GM19240 (cell line): ENCODE data around the gene SLC7A1.

Experiments used
- DNase-seq: peaks from one replicate; pipeline ENCODE4 v3.0.0; 2011; ENCODE audit warnings: low spot score; ENCODE audit not compliant: insufficient read length

SLC7A1 gene

DNA sequence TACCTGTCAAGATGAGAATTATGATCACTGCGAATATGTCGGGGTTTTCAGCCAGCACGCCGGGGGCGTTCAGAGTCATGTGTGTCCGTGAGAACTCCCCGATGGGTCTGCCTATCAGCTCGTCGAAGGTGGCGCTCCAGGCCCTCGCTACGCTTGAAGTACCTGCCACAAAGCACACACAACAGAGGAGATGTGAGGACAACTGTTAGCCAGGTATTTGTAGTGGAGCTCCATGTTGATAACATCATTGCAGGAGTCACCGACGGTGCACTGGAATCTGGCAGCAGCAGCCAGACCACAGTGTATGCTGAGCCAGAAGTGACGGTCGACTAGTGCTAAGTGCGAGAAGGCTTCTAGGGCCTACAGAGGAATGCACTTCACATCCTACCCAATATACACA is 62.7 kb downstream of the SLC7A1 start:
- no peak for DNase-seq

DNA sequence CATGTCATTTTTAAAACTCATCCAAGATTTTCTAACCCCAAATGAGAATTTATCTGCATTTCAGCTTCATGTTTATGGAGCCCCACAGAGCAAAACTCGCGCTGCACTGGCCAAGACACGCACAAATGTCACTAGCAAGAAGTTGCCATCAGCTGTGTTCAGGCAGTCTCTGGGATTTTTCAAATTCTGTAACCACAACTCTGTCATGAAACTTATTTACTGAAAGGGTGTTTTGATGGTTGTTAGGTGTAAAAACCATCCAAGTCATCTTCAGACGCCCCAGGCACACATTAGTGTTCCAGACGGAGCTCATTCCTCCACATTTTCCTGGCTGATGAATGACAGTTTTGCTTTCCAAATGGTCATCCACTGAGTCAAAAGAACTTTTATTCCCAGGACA is 63.4 kb downstream of the SLC7A1 start:
- DNase-seq = no peak

DNA sequence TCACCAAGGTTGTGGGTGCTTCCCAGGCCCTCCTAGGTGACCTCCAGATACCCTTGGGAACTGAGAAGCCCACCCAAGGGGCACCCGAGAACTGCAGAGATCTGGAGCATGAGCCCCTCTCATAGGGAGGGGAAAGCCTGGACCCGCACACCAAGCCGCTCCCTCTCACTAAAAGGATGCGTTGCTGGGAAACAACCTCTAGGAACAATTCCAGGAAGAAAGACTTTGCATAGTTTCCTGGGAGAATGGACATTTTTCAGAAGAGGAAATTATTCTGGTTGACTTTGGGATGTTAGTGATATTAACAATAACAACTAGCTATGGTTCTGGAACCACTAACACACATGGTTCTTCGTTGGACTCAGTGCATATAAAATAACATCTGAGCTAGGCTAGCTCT is 64.6 kb downstream of the SLC7A1 start:
- DNase-seq = no peak

DNA sequence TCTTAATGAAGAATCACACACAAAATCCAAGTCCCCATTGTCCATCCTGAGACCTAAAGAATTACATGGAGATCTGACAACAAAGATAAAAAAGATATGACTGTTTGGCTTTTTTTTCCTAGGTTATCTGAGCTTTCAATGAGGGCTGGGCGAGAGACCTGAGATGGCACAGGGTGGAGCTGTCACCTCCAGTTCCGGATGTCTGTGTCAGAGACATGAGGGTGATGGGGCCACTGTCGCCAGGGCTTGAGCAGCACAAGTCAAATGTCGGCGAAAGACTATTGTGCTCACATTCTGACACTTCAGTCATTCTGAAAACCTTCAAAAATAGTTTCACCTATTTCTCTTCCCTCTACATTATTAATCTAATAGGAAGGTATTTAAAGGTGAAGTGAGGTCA is 65.7 kb downstream of the SLC7A1 start:
- no peak for DNase-seq

DNA sequence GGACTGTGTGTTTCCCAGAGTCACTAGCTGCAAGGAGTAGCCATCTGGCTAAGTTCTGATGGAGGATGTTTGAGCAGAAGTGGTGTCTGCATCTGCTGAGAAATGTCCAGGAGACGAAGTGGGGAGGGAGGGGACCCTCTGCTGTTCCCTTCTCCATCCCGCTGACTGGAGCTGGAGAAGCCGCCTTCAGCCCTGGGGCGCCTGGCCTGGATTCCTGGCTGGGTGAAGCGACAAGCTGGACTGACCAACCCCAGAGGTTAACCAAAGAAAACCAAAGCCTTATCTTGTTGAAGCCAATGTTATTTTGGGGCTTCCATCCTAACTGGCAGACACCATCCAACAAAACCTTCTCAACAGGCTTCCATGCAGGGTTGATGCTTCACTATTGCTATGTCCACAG is 67.6 kb downstream of the SLC7A1 start:
- DNase-seq = no peak

DNA sequence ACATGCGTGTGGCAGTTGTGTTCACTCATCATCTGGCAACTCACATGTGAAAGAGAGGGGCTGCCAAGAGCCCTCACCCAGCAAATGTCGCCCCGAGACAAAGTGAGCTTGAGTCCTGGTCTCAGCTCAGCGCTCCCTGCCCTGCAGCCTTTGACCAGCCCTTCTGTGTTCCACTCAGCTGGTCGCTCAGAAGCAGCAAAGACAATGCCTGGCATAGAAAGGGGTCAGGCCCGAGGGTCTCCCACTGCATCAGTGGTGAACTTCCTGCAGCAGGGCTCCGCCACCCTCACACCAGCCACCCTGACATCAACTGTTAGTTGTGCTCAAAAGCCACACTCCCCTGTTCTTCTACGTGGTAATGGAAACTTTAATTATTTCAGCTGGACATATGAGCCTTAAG is 68.0 kb downstream of the SLC7A1 start:
- DNase-seq = no peak

DNA sequence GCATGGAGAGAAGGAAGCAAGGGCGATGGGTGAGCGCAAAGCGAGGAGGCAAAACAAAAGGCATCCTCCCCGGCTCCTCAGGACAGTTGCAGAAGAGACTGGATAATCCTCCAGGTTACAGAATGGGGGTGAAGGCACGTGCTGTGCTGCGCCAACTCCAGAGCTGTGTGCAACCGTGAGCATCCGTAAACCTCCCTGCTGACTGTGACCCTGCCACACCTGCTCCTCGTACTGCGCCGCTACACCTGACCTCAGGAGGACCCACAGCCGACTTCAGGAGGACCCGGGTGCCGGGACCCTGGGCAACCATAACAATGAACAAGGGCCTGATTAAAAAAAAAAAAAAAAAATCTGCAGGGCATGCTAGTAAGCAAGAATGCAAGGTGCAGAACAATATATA is 68.7 kb downstream of the SLC7A1 start:
- no peak for DNase-seq

DNA sequence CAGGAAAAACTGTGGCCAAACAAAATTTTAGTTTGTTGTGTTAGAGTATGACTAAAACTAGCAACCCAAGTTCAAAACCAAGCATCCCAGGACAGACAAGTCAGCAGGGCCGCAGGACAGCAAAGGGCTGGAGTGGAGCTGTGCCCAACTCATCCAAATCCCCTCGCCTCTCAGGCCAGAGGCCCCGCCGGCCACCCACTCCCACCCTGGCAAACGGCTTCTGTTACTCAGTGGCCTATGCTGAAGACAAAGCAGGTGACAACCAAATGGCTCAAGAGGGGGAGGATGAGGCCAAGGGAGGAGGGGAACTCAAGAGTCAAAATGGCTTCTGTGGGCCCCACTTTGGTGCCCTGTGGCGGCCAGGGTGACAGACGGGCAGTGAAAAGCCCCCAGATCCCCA is 69.7 kb downstream of the SLC7A1 start:
- no peak for DNase-seq

DNA sequence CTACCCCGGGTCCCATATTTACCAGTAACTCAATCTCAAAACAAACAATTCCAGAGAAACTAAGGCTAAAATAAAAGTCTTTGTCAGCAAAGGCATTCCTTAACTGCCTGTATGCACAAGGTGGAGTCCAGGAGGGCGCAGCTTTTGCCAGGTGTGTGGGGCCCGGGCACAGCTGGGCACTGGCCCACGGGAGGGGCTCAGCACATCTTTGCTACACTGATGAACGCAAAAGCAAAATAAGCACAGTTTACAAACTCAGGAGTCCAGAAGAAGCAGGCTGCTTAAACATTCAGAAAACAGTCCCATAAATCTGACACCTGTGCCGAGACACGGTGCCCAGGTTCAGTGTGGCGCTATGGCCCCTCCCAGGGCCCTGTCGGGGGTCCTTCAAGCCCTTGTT is 70.8 kb downstream of the SLC7A1 start:
- no peak for DNase-seq

DNA sequence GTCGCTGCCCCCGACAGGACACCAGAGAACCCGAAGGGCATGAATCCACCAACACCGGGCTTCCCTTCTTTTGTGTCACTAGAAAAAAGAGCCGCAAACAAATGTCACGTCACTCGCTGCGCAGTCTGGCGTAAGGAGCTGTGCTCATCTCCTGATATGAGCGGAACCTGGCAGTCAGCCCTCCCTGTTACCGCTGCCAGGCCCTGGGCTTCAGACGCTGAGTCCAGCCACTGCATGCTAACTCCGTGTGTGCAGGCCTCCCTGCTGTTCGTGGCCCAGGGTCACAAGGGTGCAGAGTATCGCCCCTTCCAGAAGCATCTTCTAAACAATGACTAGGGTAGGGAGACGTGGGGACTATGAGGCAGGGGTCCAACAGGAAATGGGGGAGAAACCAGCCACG is 71.3 kb downstream of the SLC7A1 start:
- no peak for DNase-seq

DNA sequence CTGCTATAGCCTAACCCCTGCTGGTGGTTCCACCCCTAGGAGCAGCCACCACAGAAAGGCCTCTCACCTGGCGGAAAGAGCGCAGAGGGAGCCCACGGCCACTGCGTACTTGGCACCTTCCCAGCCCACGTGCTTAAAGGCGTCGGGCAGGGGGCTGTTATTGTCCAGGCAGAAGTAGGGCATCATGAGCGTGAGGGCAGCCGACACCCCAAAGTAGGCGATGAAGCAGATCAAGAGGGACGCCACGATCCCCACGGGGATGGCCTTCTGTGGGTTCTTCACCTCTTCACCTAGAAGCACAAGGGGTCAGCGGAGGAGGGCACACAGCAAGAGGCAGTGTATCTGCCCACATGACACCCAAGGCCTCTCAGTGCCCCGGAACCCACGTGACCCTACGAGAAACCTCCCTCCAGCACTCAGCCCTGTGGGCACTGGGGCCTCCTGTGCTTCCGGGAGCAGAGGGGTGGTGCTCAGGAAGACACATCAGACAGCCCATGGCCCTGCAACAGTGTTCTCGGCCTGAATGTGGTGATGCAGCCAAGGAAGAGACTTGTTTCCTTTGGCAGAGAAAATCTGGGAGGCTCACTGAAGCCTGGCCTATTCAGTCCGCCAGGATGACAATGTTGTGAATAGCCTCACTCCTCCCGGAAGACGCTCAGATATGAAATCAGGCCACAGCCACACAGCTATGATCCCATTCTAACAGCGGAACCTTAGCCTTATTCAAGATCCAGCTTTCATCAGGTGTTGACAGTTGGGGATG is 72.1 kb downstream of the SLC7A1 start:
- DNase-seq = no peak

DNA sequence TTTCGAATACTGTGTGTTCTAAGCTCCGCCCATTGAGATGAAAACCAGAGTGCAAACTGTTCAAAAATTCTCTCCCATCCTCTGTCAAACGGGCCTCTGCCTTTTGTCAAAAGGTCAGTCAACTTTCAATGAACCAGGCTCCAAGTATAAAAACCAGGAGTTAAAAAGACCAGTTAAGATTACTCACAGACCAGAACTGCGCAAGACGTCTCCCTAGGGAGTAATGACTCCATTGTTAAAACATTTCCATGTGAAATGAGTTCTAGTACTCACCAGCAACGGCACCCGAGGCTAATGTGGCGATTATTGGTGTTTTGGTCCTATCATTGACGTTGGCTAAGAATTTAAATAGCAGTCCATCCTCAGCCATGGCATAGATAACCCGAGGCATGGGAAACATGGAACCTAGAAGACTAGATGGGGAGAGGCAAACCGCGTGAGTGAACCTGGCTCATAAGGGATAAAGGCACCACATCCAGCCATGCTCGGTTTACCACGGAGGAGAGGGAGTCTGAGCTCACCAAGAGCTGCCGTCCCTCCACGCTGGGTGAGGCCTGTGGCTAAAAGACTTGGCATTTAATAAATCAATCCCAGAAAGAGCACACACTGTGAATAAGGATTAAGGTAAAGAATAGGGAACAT is 73.3 kb downstream of the SLC7A1 start:
- no peak for DNase-seq

DNA sequence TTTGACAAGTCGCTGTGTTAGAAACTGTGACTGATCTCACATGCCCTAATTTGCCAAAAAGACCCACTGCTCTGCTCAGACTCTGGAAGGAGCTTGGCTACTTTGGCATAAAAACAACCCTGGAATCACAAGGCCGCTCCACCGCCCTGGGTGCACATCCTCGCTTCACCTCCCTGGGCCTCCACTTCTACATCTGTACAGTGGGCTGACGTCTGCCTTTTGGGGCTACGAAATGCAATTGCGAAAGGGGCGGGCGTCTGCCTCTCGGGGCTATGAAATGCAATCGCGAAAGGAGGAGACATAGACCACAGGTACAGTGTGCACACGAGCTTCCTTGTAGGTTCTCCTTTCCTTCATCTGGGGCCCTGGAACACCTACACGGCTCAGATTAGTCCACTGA is 74.2 kb downstream of the SLC7A1 start:
- DNase-seq = no peak

DNA sequence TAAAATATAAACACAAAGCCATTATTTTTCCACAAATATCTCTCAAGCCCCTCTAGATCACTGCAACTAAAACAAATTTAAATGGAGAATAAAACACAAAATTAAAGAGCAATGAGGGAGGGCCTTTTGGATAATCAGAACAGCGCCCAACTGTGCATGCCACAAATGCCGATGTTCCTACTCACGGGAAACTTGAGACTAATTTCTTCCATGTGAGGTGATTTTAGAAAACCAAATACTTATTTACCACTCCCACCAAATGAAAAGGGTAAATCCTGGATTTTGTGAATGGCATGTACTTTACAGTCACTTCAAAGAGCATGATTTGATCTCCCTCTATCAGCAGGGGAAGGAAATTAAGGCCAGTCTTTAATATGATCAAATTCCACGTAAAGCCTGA is 74.8 kb downstream of the SLC7A1 start:
- no peak for DNase-seq

DNA sequence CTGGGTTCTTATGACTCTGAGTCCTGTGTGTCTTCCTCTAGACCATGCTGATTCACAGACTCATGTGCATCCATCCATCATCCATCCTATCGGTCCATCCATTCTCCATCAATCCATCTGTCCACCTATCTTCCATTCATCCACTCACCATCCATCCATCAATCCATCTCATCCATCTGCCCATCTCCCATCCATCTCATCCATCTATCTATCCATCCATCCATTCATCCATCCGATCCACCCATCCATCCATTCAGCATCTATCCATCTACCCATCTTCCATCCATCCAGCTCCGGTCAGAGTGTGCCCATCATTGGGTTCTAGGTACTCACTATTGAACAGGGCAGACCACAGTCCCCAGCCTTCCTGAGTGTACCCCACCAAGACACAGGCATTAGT is 75.6 kb downstream of the SLC7A1 start:
- DNase-seq = no peak

DNA sequence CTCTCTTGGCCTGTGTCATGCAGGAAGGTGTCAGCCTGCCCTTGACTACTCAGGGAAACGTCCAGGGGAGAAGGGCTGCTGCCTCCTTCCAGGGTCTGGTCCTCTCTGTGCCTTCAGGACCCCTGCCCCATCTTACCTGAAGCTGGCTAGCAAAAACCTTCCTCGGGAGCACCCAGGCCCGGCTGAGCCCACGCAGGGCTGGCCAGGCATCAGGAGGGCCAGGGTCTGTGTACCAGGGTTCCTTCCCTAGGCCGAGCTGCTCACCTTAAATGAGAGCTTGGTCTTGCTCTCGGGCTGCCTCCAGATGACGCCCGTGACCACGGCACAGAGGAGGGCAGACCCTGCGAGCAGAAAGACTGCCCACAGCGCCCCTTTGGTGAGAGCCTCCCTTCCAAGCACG is 78.6 kb downstream of the SLC7A1 start:
- DNase-seq = no peak

DNA sequence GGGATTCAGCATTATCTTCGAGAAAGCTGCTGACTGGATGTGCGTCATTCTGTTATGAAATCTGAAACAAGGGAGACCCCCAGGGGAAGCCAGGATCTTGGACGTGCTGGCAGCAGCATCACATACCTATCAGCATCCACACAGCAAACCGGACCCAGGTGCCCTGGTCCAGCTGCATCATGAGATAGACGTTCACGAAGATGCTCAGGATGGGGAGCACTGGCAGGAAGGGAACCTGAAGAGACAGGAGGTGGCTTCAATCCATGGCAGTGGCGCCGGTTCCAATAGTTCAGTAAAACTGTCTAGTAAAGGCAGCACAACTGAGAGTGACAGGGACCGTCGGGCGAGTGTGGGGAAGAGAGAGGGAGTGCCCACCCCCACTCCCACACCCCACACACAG is 79.5 kb downstream of the SLC7A1 start:
- DNase-seq = no peak

DNA sequence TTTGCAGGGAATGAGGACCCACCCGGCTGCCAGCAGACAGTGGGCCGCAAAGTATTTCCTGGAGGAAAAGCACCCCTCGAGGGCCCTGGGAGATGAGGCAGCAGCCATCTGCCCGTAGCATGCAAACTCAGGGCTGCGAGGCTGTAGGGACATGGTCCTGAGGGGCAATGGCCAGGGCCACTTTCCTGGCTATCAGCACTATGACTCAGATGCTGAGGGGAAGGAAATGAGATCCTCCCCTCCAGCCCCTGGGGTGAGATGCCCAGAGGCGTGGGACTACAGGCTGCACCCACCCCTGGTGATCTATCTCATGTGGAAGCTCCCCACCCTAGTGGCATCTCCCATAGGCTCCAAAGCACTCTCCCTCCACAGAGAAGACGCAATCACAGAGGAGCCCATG is 80.1 kb downstream of the SLC7A1 start:
- DNase-seq = no peak

DNA sequence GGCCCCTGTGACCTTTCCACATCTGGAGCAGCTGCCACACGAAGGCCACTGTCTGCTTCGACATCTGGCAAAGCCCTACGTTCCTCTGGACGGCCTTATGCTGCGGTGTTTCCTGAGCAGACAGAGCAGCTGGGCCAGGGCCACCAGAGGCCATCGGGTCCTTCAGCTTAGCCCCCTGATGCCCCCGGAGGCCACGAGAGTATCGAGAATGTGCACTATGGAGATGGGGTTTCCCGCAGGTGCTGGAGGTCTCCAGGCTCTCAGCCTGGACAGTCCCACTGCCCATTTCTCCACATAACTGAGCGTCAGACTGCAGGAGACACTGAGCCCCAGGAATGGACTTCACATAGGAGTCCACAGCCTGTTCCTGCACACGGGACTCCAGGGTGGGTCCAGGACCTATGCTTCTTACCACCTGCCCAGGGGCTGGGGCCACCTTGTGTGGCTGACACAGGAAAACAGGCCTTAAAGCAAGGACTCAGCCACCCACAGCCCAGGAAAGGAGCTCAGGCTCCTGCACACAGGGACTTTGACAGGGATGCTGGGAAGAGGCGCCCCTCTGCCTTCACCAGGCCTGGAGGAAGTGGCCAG is 80.7 kb downstream of the SLC7A1 start:
- DNase-seq = no peak

DNA sequence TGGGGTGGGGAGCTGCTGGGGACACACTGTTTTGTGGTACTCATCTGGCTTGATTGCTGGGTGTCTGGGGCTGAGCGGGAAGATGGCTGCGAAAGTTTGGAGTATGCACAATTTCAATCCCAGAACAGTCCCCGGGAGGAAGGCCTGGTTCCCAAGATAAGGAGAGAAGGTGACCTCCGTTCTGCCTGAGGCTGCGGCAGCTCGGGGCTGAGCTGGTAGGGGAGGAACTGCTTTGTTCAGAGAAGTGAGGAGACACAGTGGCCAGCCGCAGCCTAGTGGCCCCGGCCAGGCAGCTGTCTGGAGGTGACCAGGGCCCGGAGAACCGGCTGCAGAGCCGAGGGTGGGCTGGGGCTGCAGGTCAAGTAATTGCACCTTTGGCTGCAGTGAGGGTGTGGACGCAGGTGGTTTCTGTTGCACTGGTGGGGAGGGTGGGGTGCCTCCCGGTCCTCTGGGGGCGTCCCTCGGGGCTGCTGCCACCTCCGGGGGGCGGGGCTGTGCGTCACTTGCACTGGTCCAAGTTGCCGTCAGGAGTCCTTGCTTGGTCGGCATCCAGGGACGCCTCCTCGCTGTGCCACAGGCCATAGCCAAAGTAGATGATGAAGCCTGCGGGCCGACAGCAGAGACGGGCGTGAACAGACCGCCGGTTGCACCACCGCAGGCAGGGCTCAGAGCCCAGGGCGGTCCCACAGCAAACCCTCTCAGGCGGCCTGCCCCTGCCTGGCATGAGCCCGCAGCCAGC is 81.3 kb downstream of the SLC7A1 start:
- no peak for DNase-seq

DNA sequence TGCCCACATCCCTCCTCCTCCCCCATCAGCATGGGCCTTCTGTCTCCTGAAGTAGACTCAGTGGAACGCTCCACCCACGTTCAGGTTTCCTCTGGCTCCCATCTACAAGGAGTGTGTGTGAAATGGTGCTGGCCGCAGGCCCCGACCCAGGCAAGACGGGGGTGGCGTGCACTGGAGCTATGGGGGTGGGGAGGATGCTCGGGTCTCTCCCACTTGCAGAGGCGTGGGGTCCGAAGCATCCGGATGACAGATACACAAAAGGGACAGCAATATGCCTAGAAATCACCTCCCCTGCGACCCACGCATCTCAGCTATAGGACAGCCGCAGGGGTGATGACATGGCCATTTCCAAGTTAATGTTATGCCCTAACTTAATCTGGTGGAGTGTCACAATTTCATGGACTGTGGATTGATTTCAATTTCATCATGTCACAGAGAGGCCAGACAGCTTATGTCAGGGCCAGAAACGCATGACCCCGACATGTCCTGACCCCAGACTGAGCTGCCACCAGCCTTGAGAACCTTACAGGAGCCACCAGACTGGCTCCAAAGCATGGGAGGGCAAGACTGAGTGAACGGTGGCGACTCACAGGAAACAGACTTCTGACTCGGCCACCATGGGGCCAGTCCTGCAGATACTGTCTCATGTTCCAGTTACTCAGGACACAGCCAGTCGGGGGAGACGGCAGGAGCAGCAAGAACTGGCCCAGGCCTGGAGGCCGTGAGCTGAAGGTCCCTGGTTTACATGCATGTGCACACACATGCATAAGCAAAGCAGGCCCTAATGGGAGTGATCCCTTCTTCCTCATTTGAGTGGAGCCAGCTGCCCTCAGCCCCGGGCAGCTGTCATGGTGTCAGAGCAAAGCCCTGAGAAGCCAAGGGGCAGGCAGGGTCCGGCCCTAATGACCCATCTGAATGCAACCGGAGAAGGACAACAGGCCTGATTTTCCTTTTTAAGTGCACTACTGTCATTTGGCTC is 82.2 kb downstream of the SLC7A1 start:
- DNase-seq = no peak
